ENCODE results near the gene KRTAP9-8.

KRTAP9-8 gene

DNA sequence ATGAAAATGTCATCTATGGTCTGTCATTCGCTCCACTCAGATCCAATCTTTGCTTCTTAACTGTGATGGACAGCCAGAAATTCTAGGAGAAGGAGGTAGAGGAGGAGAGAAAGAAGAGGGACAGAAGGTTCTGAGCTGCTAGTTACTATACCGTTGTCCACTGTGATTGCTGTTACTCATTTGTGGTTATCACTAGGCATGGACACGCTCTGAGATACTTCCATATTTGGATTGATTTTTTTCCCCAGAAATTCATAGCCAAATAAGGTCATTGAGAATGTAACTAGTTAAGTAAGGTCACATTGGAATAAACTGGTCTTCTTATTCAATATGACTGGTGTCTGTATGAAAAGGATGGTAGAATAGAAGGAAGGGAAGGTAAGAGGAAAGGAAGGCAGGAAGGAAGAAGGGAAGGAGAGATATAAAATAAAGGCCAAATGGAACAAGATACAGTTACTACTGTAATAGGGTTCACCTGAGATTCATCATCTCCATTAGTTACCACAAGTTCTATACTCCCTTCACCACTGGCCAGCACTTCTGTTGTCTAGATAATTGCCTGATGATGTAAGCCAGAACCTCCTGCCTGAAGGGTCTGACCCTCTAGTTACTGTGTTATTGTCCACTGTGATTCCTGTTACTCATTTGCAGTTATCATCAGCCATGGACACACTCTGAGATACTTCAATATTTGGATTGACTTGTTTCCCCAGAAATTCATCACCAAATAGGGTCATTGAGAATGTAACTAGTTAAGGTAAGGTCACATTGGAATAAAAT, 40.6 kb downstream of the KRTAP9-8 start:
- H3K4me3 Mint-ChIP-seq = no peak overlapping the region

DNA sequence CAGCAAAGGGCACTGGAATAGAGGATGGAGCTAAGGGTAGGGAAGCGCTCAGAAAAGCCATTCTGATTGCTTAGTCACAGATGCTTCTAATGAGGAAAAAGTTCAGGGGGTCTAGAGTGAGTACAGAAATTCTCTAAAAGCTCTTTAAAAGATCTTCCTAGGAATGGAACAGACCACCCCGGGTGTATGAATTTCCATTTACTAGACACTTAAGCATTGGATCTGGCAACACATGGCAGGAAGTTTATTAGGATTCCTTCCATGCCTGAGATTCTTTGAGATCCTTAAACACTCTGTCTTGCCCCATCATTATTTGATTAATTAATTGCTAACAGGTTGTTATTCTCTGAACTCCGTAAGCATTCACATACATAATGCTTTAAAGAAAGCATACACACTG, 46.2 kb downstream of the KRTAP9-8 start:
- no peaks in the 10 kb centered on the region for H3K36me3 Mint-ChIP-seq
- no peak overlapping the region for H3K27ac Mint-ChIP-seq
- DNase-seq (ENCODE audit: low spot score in 2 of 2) (no peak), ATAC-seq (no peak)
- H3K9me3 Mint-ChIP-seq = no peaks in the 10 kb centered on the region
- H3K4me1 Mint-ChIP-seq = no peaks in the 10 kb centered on the region
- no peak overlapping the region for H3K4me3 Mint-ChIP-seq

More for the DNA sequence above, 40.6 kb downstream of the KRTAP9-8 start:
- no peak for DNase-seq (ENCODE audit: low spot score in 2 of 2)
- peaks cover 9% of the 10 kb centered on the region for H3K4me1 Mint-ChIP-seq
- H3K27ac Mint-ChIP-seq = no peak overlapping the region
- H3K36me3 Mint-ChIP-seq = no peaks in the 10 kb centered on the region
- ATAC-seq = no peak
- no peaks in the 10 kb centered on the region for H3K9me3 Mint-ChIP-seq

DNA sequence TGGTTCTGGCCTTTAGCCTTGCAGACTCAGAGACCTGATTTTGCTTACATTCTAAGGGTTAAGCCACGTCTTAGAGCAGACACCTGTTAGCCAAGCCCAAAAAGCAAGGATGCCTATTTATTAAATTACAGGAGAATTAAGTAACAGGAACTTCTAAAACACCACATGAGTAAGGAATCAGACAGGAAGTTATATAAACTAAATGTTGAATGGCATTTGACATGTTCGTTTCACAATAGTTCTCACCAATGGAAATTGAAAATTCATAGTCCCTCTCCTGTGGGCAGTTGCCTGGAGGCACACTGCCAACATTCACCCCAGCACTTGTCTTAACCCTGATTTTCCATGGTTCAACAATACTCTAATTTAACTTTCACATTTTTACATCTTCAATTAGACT, 46.7 kb downstream of the KRTAP9-8 start:
- DNase-seq (ENCODE audit: low spot score in 2 of 2) = no peak
- Mint-ChIP-seq H3K4me3 (no peak overlapping the region), H3K27ac (no peak overlapping the region), H3K4me1 (no peaks in the 10 kb centered on the region), H3K36me3 (no peaks in the 10 kb centered on the region), H3K9me3 (no peaks in the 10 kb centered on the region)
- ATAC-seq = no peak

DNA sequence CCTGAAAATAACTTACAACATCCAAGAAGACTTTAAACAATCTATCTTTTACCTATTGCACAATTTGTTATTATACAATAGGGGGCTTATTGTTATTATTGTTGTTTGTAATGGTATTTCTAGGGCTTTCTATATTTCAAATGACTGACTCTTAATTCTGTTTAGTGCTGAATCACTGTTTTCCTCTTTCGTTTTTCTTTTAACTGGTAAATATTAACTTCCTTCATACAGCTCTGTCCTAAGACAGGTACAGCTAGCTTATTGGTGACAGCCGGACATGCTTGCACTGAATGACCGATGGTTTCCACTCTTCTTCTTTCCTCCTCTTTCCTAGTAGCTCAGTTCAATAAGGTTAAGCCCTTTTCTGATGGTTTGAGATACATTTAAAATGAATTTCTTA, 49.3 kb downstream of the KRTAP9-8 start:
- H3K27ac Mint-ChIP-seq = no peak overlapping the region
- no peaks in the 10 kb centered on the region for H3K9me3 Mint-ChIP-seq
- no peaks in the 10 kb centered on the region for H3K36me3 Mint-ChIP-seq
- H3K4me3 Mint-ChIP-seq = no peak overlapping the region
- no peaks in the 10 kb centered on the region for H3K4me1 Mint-ChIP-seq
- DNase-seq (ENCODE audit: low spot score in 2 of 2) = no peak
- ATAC-seq = no peak
